OCI-LY1 (cell line): ENCODE measurements around the gene MICALL2.

Experiments
- EZH2 ChIP-seq: fragments of 200-600 bp; sonication (generic), shearing (Covaris generic); IDR thresholded peaks from 2 replicates; pipeline ENCODE4 v1.8.0; 2017; ENCODE audit warnings: borderline replicate concordance, mixed run types, mild to moderate bottlenecking, antibody characterized with exemption, low read length, moderate library complexity, mixed read lengths
- TF ChIP-seq, protein P1 (sequence below): fragments of 200-600 bp; sonication (generic), shearing (Covaris generic); IDR thresholded peaks from 2 replicates; pipeline ENCODE4 v1.5.1; 2017; ENCODE audit warnings: mild to moderate bottlenecking, antibody characterized with exemption, low read length, moderate library complexity, mixed read lengths

DNA sequence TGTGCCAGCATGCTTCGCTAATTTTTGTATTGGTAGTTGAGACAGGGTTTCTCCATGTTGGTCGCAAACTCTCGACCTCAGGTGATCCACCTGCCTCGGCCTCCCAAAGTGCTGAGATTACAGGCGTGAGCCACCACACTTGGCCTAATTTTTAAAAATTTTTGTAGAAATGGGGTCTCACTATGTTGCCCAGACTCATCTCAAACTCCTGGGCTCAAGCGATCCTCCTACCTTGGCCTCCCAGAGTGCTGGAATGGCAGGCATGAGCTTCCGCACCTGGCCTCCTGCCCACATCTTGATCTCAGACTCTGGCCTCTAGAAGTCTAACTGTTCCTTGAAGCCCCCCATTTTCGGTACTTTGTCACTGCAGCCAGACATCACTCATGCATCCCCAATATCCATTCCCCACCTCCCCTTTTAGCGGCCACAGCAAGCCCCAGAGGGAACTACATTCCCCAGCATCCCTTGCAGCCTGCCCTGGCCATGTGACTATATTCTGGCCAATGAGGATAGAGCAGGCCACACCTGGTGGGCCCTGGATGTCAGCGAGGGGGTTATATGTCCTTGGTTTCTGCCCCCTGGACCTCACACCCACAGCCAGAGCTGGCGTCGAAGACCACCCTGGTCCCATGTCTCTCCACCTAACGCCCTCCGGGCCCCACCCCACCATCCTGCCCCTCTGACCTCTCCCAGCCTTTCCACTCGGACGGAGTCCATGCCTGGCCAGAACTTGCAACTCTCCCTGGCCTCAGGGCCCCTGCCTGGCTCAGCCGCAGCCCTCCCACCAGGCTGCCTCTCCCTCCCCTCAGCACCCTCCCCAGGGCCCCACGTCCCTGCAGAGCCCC is 33.8 kb downstream of the MICALL2 start:
- TF ChIP-seq, protein P1, sequence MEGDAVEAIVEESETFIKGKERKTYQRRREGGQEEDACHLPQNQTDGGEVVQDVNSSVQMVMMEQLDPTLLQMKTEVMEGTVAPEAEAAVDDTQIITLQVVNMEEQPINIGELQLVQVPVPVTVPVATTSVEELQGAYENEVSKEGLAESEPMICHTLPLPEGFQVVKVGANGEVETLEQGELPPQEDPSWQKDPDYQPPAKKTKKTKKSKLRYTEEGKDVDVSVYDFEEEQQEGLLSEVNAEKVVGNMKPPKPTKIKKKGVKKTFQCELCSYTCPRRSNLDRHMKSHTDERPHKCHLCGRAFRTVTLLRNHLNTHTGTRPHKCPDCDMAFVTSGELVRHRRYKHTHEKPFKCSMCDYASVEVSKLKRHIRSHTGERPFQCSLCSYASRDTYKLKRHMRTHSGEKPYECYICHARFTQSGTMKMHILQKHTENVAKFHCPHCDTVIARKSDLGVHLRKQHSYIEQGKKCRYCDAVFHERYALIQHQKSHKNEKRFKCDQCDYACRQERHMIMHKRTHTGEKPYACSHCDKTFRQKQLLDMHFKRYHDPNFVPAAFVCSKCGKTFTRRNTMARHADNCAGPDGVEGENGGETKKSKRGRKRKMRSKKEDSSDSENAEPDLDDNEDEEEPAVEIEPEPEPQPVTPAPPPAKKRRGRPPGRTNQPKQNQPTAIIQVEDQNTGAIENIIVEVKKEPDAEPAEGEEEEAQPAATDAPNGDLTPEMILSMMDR = no peak
- no peak for TF ChIP-seq EZH2
